Endothelial cell of umbilical vein (primary cell): Measurements from ENCODE around the gene SH3TC1. TPM values are rescaled to one million over a fixed set of nuclear protein-coding genes. Genes with fewer than 3 reads are reported as not detected.

Source experiments
- BruUV-seq: library from RNA; stranded (reverse); fragments of 400-500 nt; replicated peaks from 2 replicates; lab custom pipeline; 2021; lab: Mats Ljungman, UMichigan
- CTCF ChIA-PET: fragments of 300-600, 350-600 bp; sonication (Branson Sonifier 250); formaldehyde crosslinking; loops from one replicate; lab custom pipeline; 2021; ENCODE audit warnings: antibody characterized with exemption, inconsistent platforms; lab: Charles Lee
- POLR2A ChIA-PET: fragments of 300-600, 350-600 bp; sonication (Branson Sonifier 250); formaldehyde crosslinking; loops from one replicate; lab custom pipeline; 2021; ENCODE audit warnings: antibody characterized with exemption, inconsistent platforms; lab: Charles Lee
- DNase-seq: peaks from one replicate; pipeline ENCODE4 v3.0.0-alpha.2; 2011; ENCODE audit warnings: low read depth, low spot score
- FAIRE-seq: peaks from 2 replicates; lab custom pipeline; 2011; peaks lifted over from hg19 to GRCh38; lab: Jason Lieb, UNC
- H2AFZ ChIP-seq: 2 replicates; pipeline ENCODE4 v1.6.0; 2012; ENCODE audit warnings: low read depth, low read length, control low read depth, inconsistent platforms
- H3K27ac ChIP-seq: 2 replicates; pipeline ENCODE4 v1.5.1; 2011; ENCODE audit warnings: low read depth, mild to moderate bottlenecking, control low read depth, low read length, moderate library complexity; ENCODE audit not compliant: insufficient read depth
- H3K27me3 ChIP-seq, 2 experiments: 2 replicates each; pipeline versions ENCODE4 v1.6.0 to v1.6.1; 2011; ENCODE audit warnings: low read length in 2 of 2, mixed read lengths in 1 of 2; ENCODE audit not compliant: control insufficient read depth in 2 of 2, insufficient read depth in 2 of 2
- H3K36me3 ChIP-seq, 2 experiments: 2 replicates in 1 of 2; 3 replicates in 1 of 2; pipeline ENCODE4 v1.5.1; 2011; ENCODE audit warnings: low read length in 2 of 2, mild to moderate bottlenecking in 1 of 2, moderate library complexity in 1 of 2; ENCODE audit not compliant: control insufficient read depth in 2 of 2, insufficient read depth in 2 of 2; ENCODE audit errors: extremely low read depth in 1 of 2
- H3K4me1 ChIP-seq: 3 replicates; pipeline ENCODE4 v1.5.1; 2011; ENCODE audit warnings: mild to moderate bottlenecking, low read length; ENCODE audit not compliant: control insufficient read depth, insufficient read depth; ENCODE audit errors: extremely low read depth
- H3K4me2 ChIP-seq: 2 replicates; pipeline ENCODE4 v1.6.1; 2011; ENCODE audit warnings: low read length, control low read depth, mixed read lengths; ENCODE audit not compliant: insufficient read depth
- H3K4me3 ChIP-seq, 3 experiments: fragments of 200-600 bp in 1 of 3; sonication (generic), shearing (Covaris generic) in 1 of 3; replicated peaks in 1 of 3; 2 replicates each; pipeline ENCODE4 v1.5.1; 2011 to 2016; ENCODE audit warnings: control low read depth in 3 of 3, low read length in 3 of 3, mild to moderate bottlenecking in 2 of 3, inconsistent platforms in 1 of 3, low read depth in 1 of 3, moderate library complexity in 1 of 3; ENCODE audit not compliant: insufficient read depth in 1 of 3
- H3K79me2 ChIP-seq: 2 replicates; pipeline ENCODE4 v1.6.0; 2012; ENCODE audit warnings: low read length, inconsistent platforms; ENCODE audit not compliant: control insufficient read depth, insufficient read depth
- H3K9ac ChIP-seq: replicated peaks from 2 replicates; pipeline ENCODE3; 2011; ENCODE audit warnings: low read length, control low read depth; ENCODE audit not compliant: insufficient read depth; ENCODE audit errors: extremely low read depth
- H3K9me1 ChIP-seq: replicated peaks from 3 replicates; pipeline ENCODE4 v1.6.0; 2011; ENCODE audit warnings: mild to moderate bottlenecking, low read length; ENCODE audit not compliant: control insufficient read depth, insufficient read depth; ENCODE audit errors: extremely low read depth
- H3K9me3 ChIP-seq: replicated peaks from 2 replicates; pipeline ENCODE4 v1.5.1; 2012; ENCODE audit warnings: low read length, inconsistent platforms; ENCODE audit not compliant: control insufficient read depth, insufficient read depth
- H4K20me1 ChIP-seq: replicated peaks from 2 replicates; pipeline ENCODE3; 2011; ENCODE audit warnings: mild to moderate bottlenecking, low read length; ENCODE audit not compliant: control insufficient read depth, insufficient read depth; ENCODE audit errors: extremely low read depth
- CTCF ChIP-seq, 2 donors: IDR thresholded peaks; 1 replicate in 1 of 2; 2 replicates in 1 of 2; pipeline ENCODE4 v1.5.1; 2011; ENCODE audit warnings: low read length in 2 of 2, mild to moderate bottlenecking in 2 of 2, moderate library complexity in 2 of 2, control low read depth in 1 of 2, inconsistent platforms in 1 of 2, low read depth in 1 of 2; ENCODE audit not compliant: insufficient read depth in 1 of 2; ENCODE audit errors: extremely low read depth in 1 of 2
- FOS ChIP-seq: IDR thresholded peaks from 2 replicates; pipeline ENCODE4 v1.6.1; 2011; ENCODE audit warnings: mild to moderate bottlenecking, low read length, moderate library complexity, borderline replicate concordance; ENCODE audit not compliant: insufficient read depth
- GATA2 ChIP-seq: IDR thresholded peaks from 2 replicates; pipeline ENCODE4 v1.7.0; 2011; ENCODE audit warnings: low read depth, mild to moderate bottlenecking, moderate library complexity, mixed read lengths, low read length; ENCODE audit not compliant: insufficient read length, insufficient read depth
- JUN ChIP-seq: IDR thresholded peaks from 2 replicates; pipeline ENCODE4 v1.6.1; 2011; ENCODE audit warnings: borderline replicate concordance, low read depth; ENCODE audit not compliant: insufficient read length, insufficient read depth
- POLR2A ChIP-seq: IDR thresholded peaks from 2 replicates; pipeline ENCODE4 v1.6.1; 2012; ENCODE audit warnings: low read depth, mild to moderate bottlenecking, control low read depth, low read length
- POLR2AphosphoS5 ChIP-seq: IDR thresholded peaks from 2 replicates; pipeline ENCODE4 v1.6.1; 2012; ENCODE audit warnings: low read depth, mild to moderate bottlenecking, control low read depth, low read length, moderate library complexity; ENCODE audit not compliant: insufficient read depth
- dilution Hi-C: fragments of 300-500 bp; cut with MboI; formaldehyde crosslinking; loops from one replicate; pipeline ENCODE4 v1.15.0; 2019; ENCODE audit warnings: low sequenced_read_pairs; ENCODE audit not compliant: extremely low pct_ligation_motif_present
- intact Hi-C: fragments of 100-400 bp; cut with micrococcal nuclease; formaldehyde crosslinking; loops from one replicate; pipeline ENCODE4 v1.10.0; 2022
- polyA plus RNA-seq, 4 experiments: library from polyadenylated mRNA; depleted of rRNA in 3 of 4; stranded (reverse) in 3 of 4; unstranded in 1 of 4; fragments of >200 nt; gene quantifications; 2 replicates each; pipeline versions ENCODE4 v1.2.1 to v1.2.3, GENCODE V29; 2011 to 2012; ENCODE audit warnings: missing spikeins in 1 of 4
- total RNA-seq: library from RNA; stranded (reverse); gene quantifications from 2 replicates; pipeline ENCODE4 v1.2.3, GENCODE V29; 2021

SH3TC1 gene
- total and polyA plus RNA-seq, 2 donors (not counting 3 experiments of a cell fraction or from before 2014, with no cell fraction given): 96.5 to 192 TPM

- Histone ChIP-seq H2AFZ (no peak overlapping the region), H3K36me3 (peaks cover 31 to 78% of the 10 kb centered on the region in 2 experiments), H3K9me1 (no peaks in the 10 kb centered on the region), H4K20me1 (no peaks in the 10 kb centered on the region), H3K9ac (no peak overlapping the region), H3K4me3 (no peak overlapping the region), H3K27ac (no peak overlapping the region), H3K9me3 (no peaks in the 10 kb centered on the region), H3K79me2 (peaks cover 12% of the 10 kb centered on the region), H3K4me1 (peaks cover 6% of the 10 kb centered on the region), H3K27me3 (no peaks in the 10 kb centered on the region), H3K4me2 (no peak overlapping the region)
- TF ChIP-seq CTCF (IDR thresholded peaks at IDR 0.05; ENCODE audit: extremely low read depth in 1 of 2, insufficient read depth in 1 of 2, low read depth in 1 of 2, low read length in 2 of 2): no peak
- no peak for TF ChIP-seq POLR2AphosphoS5
- no peak for TF ChIP-seq FOS
- no peak for TF ChIP-seq JUN
- no peak for TF ChIP-seq POLR2A
- no peak for TF ChIP-seq GATA2
- no peak for DNase-seq
- dilution Hi-C loops (no loop called here), intact Hi-C loops (no loop called here)
- no TSS peak for BruUV-seq
- CTCF ChIA-PET: interaction anchor here (1.2 to 3.2 kb wide), 3 partner anchors 12 to 173 kb away, joined by 3 to 25 read pairs (median 9); no protein-coding TSS in a partner anchor
- POLR2A ChIA-PET: no interaction called here
- FAIRE-seq: no peak
These were observed 30.9 kb downstream of the SH3TC1 start for GRCh38 chr4:8230033-8230432.
